ENCODE results near the gene AVP. TPM values are rescaled to one million over a fixed set of nuclear protein-coding genes. Genes with fewer than 3 reads are reported as not detected.

The AVP gene
- total and polyA plus RNA-seq, 9 of the 15 experiments (the other 6 are each of a cell fraction or from before 2014, with no cell fraction given), result not detected

DNA sequence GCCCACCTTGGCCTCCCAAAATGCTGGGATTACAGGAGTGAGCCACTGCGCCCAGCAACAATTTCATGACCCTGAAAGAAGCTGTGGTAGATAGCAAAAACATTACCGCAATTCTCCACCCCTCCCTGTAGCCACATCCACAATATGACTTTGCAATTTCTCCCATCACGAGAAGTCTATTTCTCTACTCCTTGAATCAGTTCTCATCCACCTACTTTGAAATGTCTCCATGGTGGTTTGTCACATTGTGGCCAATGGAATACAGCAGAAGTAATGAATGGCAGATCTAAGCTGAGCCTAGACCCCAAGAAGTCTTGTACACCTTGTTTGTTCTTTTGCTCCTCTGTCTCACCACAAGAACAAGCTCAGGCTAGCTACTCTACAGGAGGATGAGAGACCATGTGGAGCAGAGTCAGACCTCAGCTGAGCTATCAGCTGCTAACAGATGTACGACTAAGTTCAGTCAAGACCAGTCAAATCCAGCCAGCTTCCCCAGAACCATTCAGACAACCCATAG lies 6.8 kb downstream of the AVP start (continued):
- TF ChIP-seq ZBTB40 (IDR thresholded peaks at IDR 0.05), result peak; percentile 39; the same call in 1 of the 2 replicates
- no peak for TF ChIP-seq ZBTB40 (CRISPR knock-in tag; IDR thresholded peaks at IDR 0.05)
- 0 out of 2 replicates have a peak, but pooled peaks have one; percentile 19 for TF ChIP-seq PHF8 (IDR thresholded peaks at IDR 0.05; ENCODE audit: borderline replicate concordance, low read length)
- TF ChIP-seq FOXO4 (CRISPR knock-in tag; IDR thresholded peaks at IDR 0.05), result no peak
- 0 out of 2 replicates have a peak, but pooled peaks have one; percentile 9 for TF ChIP-seq JUND (IDR thresholded peaks at IDR 0.05; ENCODE audit: borderline replicate concordance, low read depth, low read length)
- TF ChIP-seq JUND (tag; IDR thresholded peaks at IDR 0.05; ENCODE audit: borderline replicate concordance, low read depth, low read length), result peak; percentile 37; the same call in 2 of the 3 replicates
- TF ChIP-seq XRCC3 (IDR thresholded peaks at IDR 0.05), result no peak
- no peak for TF ChIP-seq HEY1 (CRISPR knock-in tag; IDR thresholded peaks at IDR 0.05; ENCODE audit: borderline replicate concordance)
- peak; percentile 20; the same call in 1 of the 2 replicates for TF ChIP-seq GABPB1 (CRISPR knock-in tag; IDR thresholded peaks at IDR 0.05)
- no peak for TF ChIP-seq SMAD3 (CRISPR knock-in tag; conservative IDR thresholded peaks at IDR 0.05)
- peak; percentile 51 for TF ChIP-seq NFRKB (IDR thresholded peaks at IDR 0.05; ENCODE audit: low read depth)
- peak; percentile 93 for TF ChIP-seq C11orf30 (IDR thresholded peaks at IDR 0.05; ENCODE audit: low read depth)
- TF ChIP-seq PURB (CRISPR knock-in tag; IDR thresholded peaks at IDR 0.05; ENCODE audit: low read depth), result no peak
- TF ChIP-seq TRIM24 (IDR thresholded peaks at IDR 0.05), result peak; percentile 62 to 84
- peak in 1 of 2 experiments; percentile 45; a peak in 1 of 4 replicates for TF ChIP-seq SIN3A (IDR thresholded peaks at IDR 0.05; ENCODE audit: borderline replicate concordance in 2 of 2, control insufficient read depth in 1 of 2, low read depth in 2 of 2, low read length in 2 of 2)
- TF ChIP-seq ZNF41 (CRISPR knock-in tag; conservative IDR thresholded peaks at IDR 0.05), result no peak
- TF ChIP-seq MXD1 (CRISPR knock-in tag; IDR thresholded peaks at IDR 0.05; ENCODE audit: borderline replicate concordance, poor library complexity, severe bottlenecking), result no peak
- peak; percentile 59; the same call in 1 of the 2 replicates for TF ChIP-seq SP1 (CRISPR knock-in tag; IDR thresholded peaks at IDR 0.05)

Data from K562 (cell line).